RWPE1 (cell line): ENCODE results near the gene MACO1.

Experiments
- CTCF ChIA-PET: fragments of 350-600 bp; sonication (Branson Sonifier 250); formaldehyde crosslinking; extraction: SDS; loops from one replicate; lab custom pipeline; 2021; lab: Yijun Ruan, JAX
- POLR2A ChIA-PET: fragments of 400-600 bp; formaldehyde crosslinking; extraction: SDS; loops from one replicate; lab custom pipeline; 2020; ENCODE audit warnings: antibody characterized with exemption; ENCODE audit not compliant: low non-redundant PET; lab: Yijun Ruan, JAX
- DNase-seq: peaks from one replicate; pipeline ENCODE4 v3.0.0; 2012; ENCODE audit warnings: low spot score
- H3K27ac ChIP-seq: fragments of 450-650 bp; 2 replicates; pipeline ENCODE4 v1.5.1; 2017
- TF ChIP-seq, protein P1 (sequence below): fragments of 450-650 bp; conservative IDR thresholded peaks from 2 replicates; pipeline ENCODE4 v1.5.1; 2017; ENCODE audit warnings: low read depth, mild to moderate bottlenecking

The MACO1 gene

DNA sequence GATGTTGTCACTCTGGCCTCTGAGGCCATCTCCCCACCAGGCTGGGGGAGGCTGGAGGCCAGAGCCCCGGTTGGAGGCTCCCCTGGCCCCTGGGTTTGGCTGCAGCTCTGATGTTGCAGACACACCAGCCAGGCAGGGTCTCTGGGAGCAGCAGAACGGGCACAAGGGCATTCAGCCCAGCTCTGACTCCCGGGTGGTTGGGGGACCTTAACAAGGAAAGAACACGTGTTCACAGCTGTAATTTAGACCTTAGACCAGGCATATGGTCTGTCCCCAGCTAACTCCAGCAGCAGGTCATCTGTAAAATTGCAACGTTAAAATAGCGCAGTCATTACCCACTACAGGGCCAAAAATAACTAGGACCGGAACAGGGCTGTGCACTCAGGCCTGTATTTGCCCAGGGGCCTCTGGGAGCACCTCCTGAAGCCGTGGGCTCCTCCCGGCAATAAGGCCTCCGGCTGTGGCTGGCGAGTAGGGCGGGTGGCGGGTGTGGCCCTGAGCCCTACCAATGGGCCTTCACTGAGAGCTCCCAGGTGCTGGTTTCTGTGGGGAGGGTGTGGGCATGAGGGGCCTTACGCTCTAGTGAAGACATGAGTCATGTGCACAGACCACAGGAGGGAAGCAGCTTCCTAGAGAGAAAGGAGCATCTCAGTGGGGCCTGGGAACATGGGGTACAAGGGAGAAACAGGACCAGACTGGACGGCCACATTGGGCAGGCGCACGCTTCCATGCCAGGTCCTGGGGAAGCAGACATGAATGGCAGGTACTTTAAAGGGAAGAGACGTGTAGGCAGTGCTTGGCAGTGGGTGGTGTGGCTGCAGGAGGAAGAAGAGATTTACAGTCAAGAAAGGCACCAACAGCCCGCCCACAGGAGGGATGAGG, 118.8 kb downstream of the MACO1 start:
- ChIA-PET CTCF (interaction anchor here (0.6 to 0.7 kb wide), 2 partner anchors 15 to 27 kb away, joined by 3 read pairs; no protein-coding TSS in a partner anchor), POLR2A (interaction anchor here (0.6 kb wide), 1 partner anchor 120 kb away, joined by 7 read pairs; no protein-coding TSS in a partner anchor)
- DNase-seq, result peak; percentile 86
- TF ChIP-seq, protein P1, sequence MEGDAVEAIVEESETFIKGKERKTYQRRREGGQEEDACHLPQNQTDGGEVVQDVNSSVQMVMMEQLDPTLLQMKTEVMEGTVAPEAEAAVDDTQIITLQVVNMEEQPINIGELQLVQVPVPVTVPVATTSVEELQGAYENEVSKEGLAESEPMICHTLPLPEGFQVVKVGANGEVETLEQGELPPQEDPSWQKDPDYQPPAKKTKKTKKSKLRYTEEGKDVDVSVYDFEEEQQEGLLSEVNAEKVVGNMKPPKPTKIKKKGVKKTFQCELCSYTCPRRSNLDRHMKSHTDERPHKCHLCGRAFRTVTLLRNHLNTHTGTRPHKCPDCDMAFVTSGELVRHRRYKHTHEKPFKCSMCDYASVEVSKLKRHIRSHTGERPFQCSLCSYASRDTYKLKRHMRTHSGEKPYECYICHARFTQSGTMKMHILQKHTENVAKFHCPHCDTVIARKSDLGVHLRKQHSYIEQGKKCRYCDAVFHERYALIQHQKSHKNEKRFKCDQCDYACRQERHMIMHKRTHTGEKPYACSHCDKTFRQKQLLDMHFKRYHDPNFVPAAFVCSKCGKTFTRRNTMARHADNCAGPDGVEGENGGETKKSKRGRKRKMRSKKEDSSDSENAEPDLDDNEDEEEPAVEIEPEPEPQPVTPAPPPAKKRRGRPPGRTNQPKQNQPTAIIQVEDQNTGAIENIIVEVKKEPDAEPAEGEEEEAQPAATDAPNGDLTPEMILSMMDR, result no peak
- H3K27ac ChIP-seq, result peak overlapping the region; percentile 74
